ENCODE results near the gene WNT16. TPM values are rescaled to one million over a fixed set of nuclear protein-coding genes. Genes with fewer than 3 reads are reported as not detected.

WNT16 gene
- total and polyA plus RNA-seq, 2 donors (not counting 1 experiment from before 2014, with no cell fraction given): 1.2 to 3.8 TPM

GRCh38 chr7:121379930-121380329, 51.1 kb downstream of the WNT16 start:
- Histone ChIP-seq H3K27ac (ENCODE audit: insufficient read depth, low read length) (no peak overlapping the region), H2AFZ (ENCODE audit: low read length) (no peak overlapping the region), H3K79me2 (ENCODE audit: control insufficient read depth, insufficient read depth, low read length) (peaks cover 3% of the 10 kb centered on the region), H3K36me3 (ENCODE audit: control insufficient read depth, insufficient read depth, low read length) (no peaks in the 10 kb centered on the region), H4K20me1 (ENCODE audit: control insufficient read depth, extremely low read depth, insufficient read depth, low read length) (no peaks in the 10 kb centered on the region), H3K27me3 (ENCODE audit: control insufficient read depth, insufficient read depth, low read length) (no peaks in the 10 kb centered on the region), H3K4me3 (replicated peaks in 1 of 4; ENCODE audit: control extremely low read depth in 1 of 4, insufficient read depth in 1 of 4, low read depth in 3 of 4, low read length in 4 of 4) (no peak overlapping the region), H3K4me1 (ENCODE audit: control insufficient read depth, extremely low read depth, insufficient read depth, low read length) (no peaks in the 10 kb centered on the region), H3K9ac (ENCODE audit: insufficient read depth, low read length) (no peak overlapping the region), H3K9me3 (ENCODE audit: control insufficient read depth, insufficient read depth, low read depth, low read length) (no peaks in the 10 kb centered on the region), H3K4me2 (ENCODE audit: extremely low read depth, insufficient read depth, low read length) (no peak overlapping the region)
- DNase-seq (ENCODE audit: low read depth in 2 of 2): no peak
- no peak for TF ChIP-seq CTCF (conservative IDR thresholded peaks at IDR 0.05 in 1 of 2, IDR thresholded peaks at IDR 0.05 in 1 of 2; ENCODE audit: low read depth in 1 of 2, low read length in 2 of 2)
- no peak for TF ChIP-seq EZH2 (IDR thresholded peaks at IDR 0.05; ENCODE audit: low read length, missing control alignments)

DNA sequence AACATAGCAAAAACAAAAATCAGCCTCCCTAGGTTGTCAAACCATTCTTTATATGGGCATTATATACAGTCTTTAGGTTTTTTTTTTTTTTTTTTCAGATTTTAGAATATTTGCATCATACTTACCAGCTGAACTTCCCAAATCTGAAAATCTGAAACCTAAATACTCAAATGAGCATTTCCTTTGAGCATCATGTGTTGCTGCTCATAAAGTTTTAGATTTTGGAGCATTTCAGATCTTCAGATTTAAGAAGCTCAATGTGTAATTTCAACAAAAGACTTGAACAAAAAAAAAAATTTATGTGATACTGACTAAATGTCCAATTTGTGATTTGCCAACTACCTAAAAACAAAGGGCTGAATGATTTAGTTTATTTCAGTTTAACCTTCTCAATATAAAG, 53.7 kb downstream of the WNT16 start:
- Histone ChIP-seq H2AFZ (ENCODE audit: low read length) (no peak overlapping the region), H3K9ac (ENCODE audit: insufficient read depth, low read length) (no peak overlapping the region), H3K36me3 (ENCODE audit: control insufficient read depth, insufficient read depth, low read length) (no peaks in the 10 kb centered on the region), H3K27me3 (ENCODE audit: control insufficient read depth, insufficient read depth, low read length) (no peaks in the 10 kb centered on the region), H3K9me3 (ENCODE audit: control insufficient read depth, insufficient read depth, low read depth, low read length) (no peaks in the 10 kb centered on the region), H3K27ac (ENCODE audit: insufficient read depth, low read length) (no peak overlapping the region), H3K4me2 (ENCODE audit: extremely low read depth, insufficient read depth, low read length) (no peak overlapping the region), H3K4me3 (replicated peaks in 1 of 4; ENCODE audit: control extremely low read depth in 1 of 4, insufficient read depth in 1 of 4, low read depth in 3 of 4, low read length in 4 of 4) (no peak overlapping the region), H4K20me1 (ENCODE audit: control insufficient read depth, extremely low read depth, insufficient read depth, low read length) (no peaks in the 10 kb centered on the region), H3K79me2 (ENCODE audit: control insufficient read depth, insufficient read depth, low read length) (peaks cover 12% of the 10 kb centered on the region), H3K4me1 (ENCODE audit: control insufficient read depth, extremely low read depth, insufficient read depth, low read length) (no peaks in the 10 kb centered on the region)
- TF ChIP-seq EZH2 (IDR thresholded peaks at IDR 0.05; ENCODE audit: low read length, missing control alignments): no peak
- TF ChIP-seq CTCF (conservative IDR thresholded peaks at IDR 0.05 in 1 of 2, IDR thresholded peaks at IDR 0.05 in 1 of 2; ENCODE audit: low read depth in 1 of 2, low read length in 2 of 2): no peak
- no peak for DNase-seq (ENCODE audit: low read depth in 2 of 2)

- Histone ChIP-seq H3K9ac (ENCODE audit: insufficient read depth, low read length) (no peak overlapping the region), H3K4me2 (ENCODE audit: extremely low read depth, insufficient read depth, low read length) (no peak overlapping the region), H3K79me2 (ENCODE audit: control insufficient read depth, insufficient read depth, low read length) (peaks cover 12% of the 10 kb centered on the region)
Measured at GRCh38 chr7:121383235-121383910, 54.6 kb downstream of the WNT16 start.

More at GRCh38 chr7:121383235-121383910, 54.6 kb downstream of the WNT16 start:
- DNase-seq (ENCODE audit: low read depth in 2 of 2): no peak
- H2AFZ ChIP-seq (ENCODE audit: low read length): no peak overlapping the region
- no peak overlapping the region for H3K27ac ChIP-seq (ENCODE audit: insufficient read depth, low read length)
- no peaks in the 10 kb centered on the region for H3K9me3 ChIP-seq (ENCODE audit: control insufficient read depth, insufficient read depth, low read depth, low read length)
- H3K36me3 ChIP-seq (ENCODE audit: control insufficient read depth, insufficient read depth, low read length): no peaks in the 10 kb centered on the region
- no peaks in the 10 kb centered on the region for H3K27me3 ChIP-seq (ENCODE audit: control insufficient read depth, insufficient read depth, low read length)
- H3K4me1 ChIP-seq (ENCODE audit: control insufficient read depth, extremely low read depth, insufficient read depth, low read length): no peaks in the 10 kb centered on the region
- TF ChIP-seq EZH2 (IDR thresholded peaks at IDR 0.05; ENCODE audit: low read length, missing control alignments): no peak
- no peak for TF ChIP-seq CTCF (conservative IDR thresholded peaks at IDR 0.05 in 1 of 2, IDR thresholded peaks at IDR 0.05 in 1 of 2; ENCODE audit: low read depth in 1 of 2, low read length in 2 of 2)
- no peak overlapping the region for H3K4me3 ChIP-seq (replicated peaks in 1 of 4; ENCODE audit: control extremely low read depth in 1 of 4, insufficient read depth in 1 of 4, low read depth in 3 of 4, low read length in 4 of 4)
- H4K20me1 ChIP-seq (ENCODE audit: control insufficient read depth, extremely low read depth, insufficient read depth, low read length): no peaks in the 10 kb centered on the region

Measured in fibroblast of lung (primary cell).